Fibroblast of lung (primary cell): ENCODE results near the gene SYNM. TPM values are rescaled to one million over a fixed set of nuclear protein-coding genes. Genes with fewer than 3 reads are reported as not detected.
A peak's percentile ranks its signal among the peaks of the same experiment; 100 is the strongest.

Source experiments
- DNase-seq, 2 donors: peaks; one replicate each; pipeline versions ENCODE4 v3.0.0 to v3.0.0-alpha.2; 2010; ENCODE audit warnings: low read depth in 2 of 2
- H2AFZ ChIP-seq: 2 replicates; pipeline ENCODE4 v1.5.1; 2012; ENCODE audit warnings: low read length, control low read depth, inconsistent platforms
- H3K27ac ChIP-seq: 2 replicates; pipeline ENCODE4 v1.5.1; 2011; ENCODE audit warnings: low read length, control low read depth; ENCODE audit not compliant: insufficient read depth
- H3K27me3 ChIP-seq: 2 replicates; pipeline ENCODE4 v1.5.1; 2011; ENCODE audit warnings: mild to moderate bottlenecking, low read length; ENCODE audit not compliant: control insufficient read depth, insufficient read depth
- H3K36me3 ChIP-seq: 2 replicates; pipeline ENCODE4 v1.5.1; 2011; ENCODE audit warnings: low read length; ENCODE audit not compliant: control insufficient read depth, insufficient read depth
- H3K4me1 ChIP-seq: 2 replicates; pipeline ENCODE4 v1.5.1; 2011; ENCODE audit warnings: low read length; ENCODE audit not compliant: control insufficient read depth, insufficient read depth; ENCODE audit errors: extremely low read depth
- H3K4me2 ChIP-seq: 2 replicates; pipeline ENCODE4 v1.5.1; 2011; ENCODE audit warnings: low read length, control low read depth; ENCODE audit not compliant: insufficient read depth; ENCODE audit errors: extremely low read depth
- H3K4me3 ChIP-seq, 4 experiments: fragments of 200-600 bp in 1 of 4; sonication (generic) in 1 of 4; replicated peaks in 1 of 4; 2 replicates each; pipeline ENCODE4 v1.5.1; 2011 to 2016; ENCODE audit warnings: low read length in 4 of 4, low read depth in 3 of 4, mild to moderate bottlenecking in 3 of 4, control low read depth in 2 of 4, inconsistent platforms in 1 of 4, mixed read lengths in 1 of 4; ENCODE audit not compliant: insufficient read depth in 1 of 4; ENCODE audit errors: control extremely low read depth in 1 of 4
- H3K79me2 ChIP-seq: 2 replicates; pipeline ENCODE4 v1.5.1; 2012; ENCODE audit warnings: mild to moderate bottlenecking, low read length, inconsistent platforms; ENCODE audit not compliant: control insufficient read depth, insufficient read depth
- H3K9ac ChIP-seq: 2 replicates; pipeline ENCODE4 v1.5.1; 2011; ENCODE audit warnings: mild to moderate bottlenecking, low read length, control low read depth; ENCODE audit not compliant: insufficient read depth
- H3K9me3 ChIP-seq: 2 replicates; pipeline ENCODE4 v1.5.1; 2012; ENCODE audit warnings: low read depth, low read length; ENCODE audit not compliant: control insufficient read depth, insufficient read depth
- H4K20me1 ChIP-seq: 2 replicates; pipeline ENCODE4 v1.5.1; 2011; ENCODE audit warnings: low read length; ENCODE audit not compliant: control insufficient read depth, insufficient read depth; ENCODE audit errors: extremely low read depth
- EZH2 ChIP-seq: IDR thresholded peaks from 2 replicates; pipeline ENCODE4 v1.5.1; 2012; ENCODE audit warnings: low read length, control low read depth, mild to moderate bottlenecking; ENCODE audit errors: missing control alignments
- polyA plus RNA-seq, 2 donors: library from polyadenylated mRNA; depleted of rRNA in 1 of 2; stranded (reverse) in 1 of 2; unstranded in 1 of 2; fragments of >200 nt; gene quantifications; 2 replicates each; pipeline ENCODE4 v1.2.1, GENCODE V29; 2011 to 2012; ENCODE audit warnings: missing spikeins in 1 of 2
- total RNA-seq: library from RNA; depleted of rRNA; stranded (reverse); fragments of >200 nt; gene quantifications from 2 replicates; pipeline ENCODE4 v1.2.1, GENCODE V29; 2014
- TF ChIP-seq, protein P1 (sequence below), 2 donors: IDR thresholded peaks in 1 of 2; conservative IDR thresholded peaks in 1 of 2; 1 replicate in 1 of 2; 2 replicates in 1 of 2; pipeline ENCODE4 v1.5.1; 2011 to 2012; ENCODE audit warnings: low read length in 2 of 2, control low read depth in 1 of 2, inconsistent platforms in 1 of 2, low read depth in 1 of 2, mild to moderate bottlenecking in 1 of 2

Gene SYNM
- total and polyA plus RNA-seq, 2 donors (not counting 1 experiment from before 2014, with no cell fraction given), result 1.8 to 8.6 TPM

DNA sequence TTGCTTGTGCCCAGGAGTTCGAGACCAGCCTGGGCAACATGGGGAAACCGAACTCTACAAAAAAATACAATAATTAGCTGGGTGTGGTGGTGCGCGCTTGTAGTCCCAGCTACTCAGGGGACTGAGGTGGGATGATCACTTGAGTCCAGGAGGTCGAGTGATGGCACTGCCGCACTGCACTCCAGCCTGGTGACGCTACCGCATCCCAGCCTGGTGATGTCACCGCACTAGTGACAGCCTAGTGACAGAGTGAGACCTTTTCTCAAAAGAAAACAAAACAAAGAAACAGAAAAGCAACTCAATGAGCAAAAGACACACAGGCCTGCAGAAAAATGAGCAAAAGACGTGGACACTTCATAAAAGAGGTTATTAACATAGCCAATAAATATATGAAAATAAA is 19.9 kb upstream of the SYNM start:
- no peak for TF ChIP-seq EZH2
- TF ChIP-seq, protein P1, sequence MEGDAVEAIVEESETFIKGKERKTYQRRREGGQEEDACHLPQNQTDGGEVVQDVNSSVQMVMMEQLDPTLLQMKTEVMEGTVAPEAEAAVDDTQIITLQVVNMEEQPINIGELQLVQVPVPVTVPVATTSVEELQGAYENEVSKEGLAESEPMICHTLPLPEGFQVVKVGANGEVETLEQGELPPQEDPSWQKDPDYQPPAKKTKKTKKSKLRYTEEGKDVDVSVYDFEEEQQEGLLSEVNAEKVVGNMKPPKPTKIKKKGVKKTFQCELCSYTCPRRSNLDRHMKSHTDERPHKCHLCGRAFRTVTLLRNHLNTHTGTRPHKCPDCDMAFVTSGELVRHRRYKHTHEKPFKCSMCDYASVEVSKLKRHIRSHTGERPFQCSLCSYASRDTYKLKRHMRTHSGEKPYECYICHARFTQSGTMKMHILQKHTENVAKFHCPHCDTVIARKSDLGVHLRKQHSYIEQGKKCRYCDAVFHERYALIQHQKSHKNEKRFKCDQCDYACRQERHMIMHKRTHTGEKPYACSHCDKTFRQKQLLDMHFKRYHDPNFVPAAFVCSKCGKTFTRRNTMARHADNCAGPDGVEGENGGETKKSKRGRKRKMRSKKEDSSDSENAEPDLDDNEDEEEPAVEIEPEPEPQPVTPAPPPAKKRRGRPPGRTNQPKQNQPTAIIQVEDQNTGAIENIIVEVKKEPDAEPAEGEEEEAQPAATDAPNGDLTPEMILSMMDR (conservative IDR thresholded peaks at IDR 0.05 in 1 of 2, IDR thresholded peaks at IDR 0.05 in 1 of 2; ENCODE audit: low read depth in 1 of 2, low read length in 2 of 2), result no peak
- H3K79me2 ChIP-seq, result no peaks in the 10 kb centered on the region
- H3K9me3 ChIP-seq, result no peaks in the 10 kb centered on the region
- no peaks in the 10 kb centered on the region for H3K36me3 ChIP-seq
- H3K9ac ChIP-seq, result no peak overlapping the region
- no peak overlapping the region for H3K4me2 ChIP-seq
- DNase-seq, result no peak
- H3K27ac ChIP-seq, result no peak overlapping the region
- H3K4me1 ChIP-seq, result no peaks in the 10 kb centered on the region
- H3K4me3 ChIP-seq, result no peak overlapping the region
- H2AFZ ChIP-seq, result no peak overlapping the region
- H3K27me3 ChIP-seq, result no peaks in the 10 kb centered on the region
- H4K20me1 ChIP-seq, result no peaks in the 10 kb centered on the region

DNA sequence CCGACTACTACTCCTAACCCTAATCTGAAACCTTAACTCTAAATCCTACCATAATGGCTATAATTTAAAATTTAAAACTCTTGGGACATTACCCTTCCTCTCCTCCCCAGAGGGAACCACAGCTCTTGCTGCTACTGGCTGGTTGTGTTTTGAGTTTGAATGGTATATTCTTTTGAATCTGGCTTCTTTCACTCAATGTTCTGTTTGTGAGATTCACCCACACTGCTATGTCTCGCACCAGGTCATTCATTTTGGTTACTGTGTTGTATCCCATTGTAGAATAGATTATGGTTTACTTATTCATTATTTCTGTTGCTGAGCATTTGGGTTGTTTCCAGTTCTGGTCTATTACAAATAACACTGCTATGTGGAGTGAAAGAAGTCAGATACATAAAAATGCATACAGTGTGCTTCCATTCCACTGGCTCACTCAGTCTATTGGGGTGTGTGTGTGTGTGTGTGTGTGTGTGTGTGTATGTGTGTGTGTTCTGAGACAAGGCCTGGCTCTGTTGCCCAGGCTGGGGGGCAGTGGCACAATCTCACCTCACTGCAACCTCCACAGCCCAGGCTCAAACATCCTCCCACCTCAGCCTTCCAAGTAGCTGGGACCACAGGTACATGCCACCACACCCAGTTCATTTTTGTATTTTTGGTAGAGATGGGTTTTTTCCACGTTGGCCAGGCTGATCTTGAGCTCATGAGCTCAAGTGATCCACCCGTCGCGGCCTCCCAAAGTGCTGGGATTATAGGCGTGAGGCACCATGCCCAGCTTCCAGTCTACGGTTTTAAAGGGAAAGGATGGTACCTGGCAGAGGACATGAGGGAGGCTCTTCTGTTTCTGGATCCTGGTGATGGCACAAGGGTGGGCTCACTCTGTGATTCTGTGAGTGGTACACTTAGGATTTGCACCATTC is 19.2 kb upstream of the SYNM start:
- Histone ChIP-seq H3K27me3 (no peaks in the 10 kb centered on the region), H3K4me1 (no peaks in the 10 kb centered on the region), H3K79me2 (no peaks in the 10 kb centered on the region), H3K36me3 (no peaks in the 10 kb centered on the region), H3K4me2 (no peak overlapping the region), H3K27ac (no peak overlapping the region), H3K4me3 (no peak overlapping the region), H4K20me1 (no peaks in the 10 kb centered on the region), H3K9ac (no peak overlapping the region), H3K9me3 (no peaks in the 10 kb centered on the region), H2AFZ (no peak overlapping the region)
- no peak for TF ChIP-seq EZH2
- TF ChIP-seq, protein P1 (conservative IDR thresholded peaks at IDR 0.05 in 1 of 2, IDR thresholded peaks at IDR 0.05 in 1 of 2; ENCODE audit: low read depth in 1 of 2, low read length in 2 of 2), result no peak
- peak; percentile 74 to 89 for DNase-seq

DNA sequence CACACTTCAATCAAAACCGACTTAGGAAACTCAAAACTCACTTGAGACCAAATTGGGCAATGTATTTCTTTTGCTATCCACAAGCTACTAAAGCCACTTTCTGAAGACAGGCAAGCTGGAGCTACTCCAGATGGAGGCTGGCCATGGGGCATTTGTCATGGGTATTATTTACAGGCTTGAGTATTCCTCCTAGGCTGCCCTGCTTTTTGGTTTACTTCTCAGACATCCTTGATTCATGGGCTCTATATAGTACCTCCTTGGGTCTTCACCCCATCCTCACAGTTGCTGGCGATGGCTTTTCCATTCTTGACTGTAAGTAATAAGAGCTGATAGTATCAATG is 18.6 kb upstream of the SYNM start:
- DNase-seq, result no peak
- TF ChIP-seq, protein P1 (conservative IDR thresholded peaks at IDR 0.05 in 1 of 2, IDR thresholded peaks at IDR 0.05 in 1 of 2; ENCODE audit: low read depth in 1 of 2, low read length in 2 of 2), result no peak
- no peak for TF ChIP-seq EZH2
- H3K27me3 ChIP-seq, result no peaks in the 10 kb centered on the region

More for the DNA sequence above, 18.6 kb upstream of the SYNM start:
- Histone ChIP-seq H3K9me3 (no peaks in the 10 kb centered on the region), H4K20me1 (no peaks in the 10 kb centered on the region), H3K4me3 (no peak overlapping the region), H2AFZ (no peak overlapping the region), H3K9ac (no peak overlapping the region), H3K27ac (no peak overlapping the region), H3K36me3 (no peaks in the 10 kb centered on the region), H3K4me1 (no peaks in the 10 kb centered on the region), H3K4me2 (no peak overlapping the region), H3K79me2 (no peaks in the 10 kb centered on the region)
